BLaER1 treated with 17β-estradiol and CSF1 and Interleukin-3, amounts not matched to agents 10 nM and 100 nM (cell line): ENCODE measurements around the gene TAF3.

Experiments
- H3K27ac ChIP-seq, 11 experiments: shearing (Covaris generic); formaldehyde crosslinking; 2 replicates each; pipeline ENCODE4 v1.8.1; 2022
- H3K27me3 ChIP-seq, 11 experiments: shearing (Covaris generic); formaldehyde crosslinking; 2 replicates each; pipeline ENCODE4 v1.8.1; 2022
- H3K36me3 ChIP-seq, 11 experiments: shearing (Covaris generic); formaldehyde crosslinking; 2 replicates each; pipeline ENCODE4 v1.8.1; 2022
- H3K4me1 ChIP-seq, 10 experiments: shearing (Covaris generic); formaldehyde crosslinking; 2 replicates each; pipeline ENCODE4 v1.8.1; 2022
- H3K4me2 ChIP-seq, 11 experiments: shearing (Covaris generic); formaldehyde crosslinking; 2 replicates each; pipeline ENCODE4 v1.8.1; 2022
- H3K4me3 ChIP-seq, 10 experiments: shearing (Covaris generic); formaldehyde crosslinking; 2 replicates each; pipeline ENCODE4 v1.8.1; 2022
- H3K9ac ChIP-seq, 11 experiments: shearing (Covaris generic); formaldehyde crosslinking; 2 replicates each; pipeline ENCODE4 v1.8.1; 2022
- H3K9me3 ChIP-seq, 11 experiments: shearing (Covaris generic); formaldehyde crosslinking; replicated peaks in 1 of 11; 2 replicates each; pipeline ENCODE4 v1.8.1; 2022
- H4K20me1 ChIP-seq, 11 experiments: shearing (Covaris generic); formaldehyde crosslinking; 2 replicates each; pipeline ENCODE4 v1.8.1; 2022
- Cebpa-rat ChIP-seq, 11 experiments: shearing (Covaris generic); IDR thresholded peaks; 2 replicates each; pipeline ENCODE4 v1.8.1; 2022

TAF3 gene

DNA sequence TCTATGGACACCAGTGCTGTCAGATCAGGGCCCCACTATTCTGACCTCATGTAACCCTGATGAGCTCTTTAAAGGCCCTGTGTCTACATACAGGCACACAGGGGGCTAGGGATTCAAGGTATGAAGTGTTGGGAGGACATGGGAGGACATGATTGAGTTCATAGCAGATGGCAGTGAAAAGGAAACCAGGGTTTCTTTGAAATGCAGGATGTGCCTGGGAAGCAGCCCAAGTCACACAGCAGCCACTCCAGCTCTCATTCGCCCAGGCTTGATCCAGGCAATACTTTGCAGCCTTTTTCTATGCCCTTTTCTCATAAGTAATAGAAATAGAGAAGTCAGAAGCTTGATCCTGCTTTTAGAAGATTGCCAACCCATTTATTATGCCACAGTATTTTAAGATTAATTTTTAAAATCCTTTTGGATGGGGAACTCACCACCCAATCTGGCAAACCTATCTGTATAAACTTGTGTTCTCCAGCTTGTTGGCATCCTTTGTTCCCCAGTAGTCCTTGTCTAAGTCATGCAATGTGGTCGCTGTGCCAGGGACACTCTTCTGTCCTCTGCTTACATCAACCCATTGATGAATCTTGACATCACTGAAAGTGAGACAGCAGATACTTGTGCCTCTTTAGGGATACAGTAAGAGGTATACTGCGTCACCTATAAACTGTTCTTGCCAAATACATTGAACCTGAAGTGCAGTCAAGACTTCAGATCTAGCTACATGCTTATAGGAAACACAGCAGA, 95.0 kb downstream of the TAF3 start:
- Histone ChIP-seq H3K9me3 (peaks cover 0 to 32% (median 13%) of the 10 kb centered on the region in 11 experiments; a peak in 14 of 22 replicates), H3K4me3 (no peak overlapping the region), H3K9ac (no peak overlapping the region), H3K4me1 (no peaks in the 10 kb centered on the region), H3K27me3 (no peaks in the 10 kb centered on the region), H4K20me1 (peaks cover 0 to 39% (median 0%) of the 10 kb centered on the region in 11 experiments; a peak in 4 of 22 replicates), H3K36me3 (peaks cover 0 to 7% (median 0%) of the 10 kb centered on the region in 11 experiments; a peak in 3 of 22 replicates), H3K27ac (no peak overlapping the region), H3K4me2 (no peak overlapping the region)
- no peak for TF ChIP-seq Cebpa-rat (IDR thresholded peaks at IDR 0.05)

DNA sequence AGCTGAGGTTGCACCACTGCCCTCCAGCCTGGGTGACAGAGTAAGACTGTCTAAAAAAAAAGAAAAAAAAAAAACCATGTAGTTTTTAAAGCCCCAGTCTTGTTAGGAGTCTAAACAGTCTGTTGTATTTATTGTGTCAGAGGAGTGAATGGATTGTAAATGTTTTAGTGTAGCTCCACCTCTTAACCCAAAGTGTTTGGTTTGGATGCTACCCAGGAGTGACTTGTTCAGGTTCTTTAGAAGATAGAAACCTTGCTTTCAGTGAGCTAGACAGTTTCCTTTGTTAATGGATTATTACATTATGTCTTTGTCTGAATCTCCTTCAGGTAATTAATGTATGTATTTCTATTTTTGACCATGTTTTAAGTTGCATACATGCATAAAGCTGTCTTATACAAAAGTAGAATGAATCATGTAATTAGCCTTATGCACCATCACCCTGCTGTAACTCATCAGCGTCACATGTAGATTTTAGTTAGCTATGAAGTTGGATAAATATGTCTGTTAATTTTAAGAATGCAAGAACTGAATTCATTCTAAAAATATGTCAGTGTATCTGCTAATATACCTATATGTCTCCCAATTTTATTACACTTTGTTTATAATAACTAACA, 97.7 kb downstream of the TAF3 start:
- no peak overlapping the region for H3K27ac ChIP-seq
- peaks cover 0 to 41% (median 0%) of the 10 kb centered on the region in 11 experiments; a peak in 2 of 22 replicates for H4K20me1 ChIP-seq
- peaks cover 0 to 5% (median 2%) of the 10 kb centered on the region in 10 experiments; a peak in 7 of 20 replicates for H3K4me1 ChIP-seq
- H3K27me3 ChIP-seq = no peaks in the 10 kb centered on the region
- peaks cover 0 to 33% (median 13%) of the 10 kb centered on the region in 11 experiments; a peak in 14 of 22 replicates for H3K9me3 ChIP-seq
- H3K9ac ChIP-seq = no peak overlapping the region
- TF ChIP-seq Cebpa-rat (IDR thresholded peaks at IDR 0.05) = no peak
- peaks cover 0 to 7% (median 0%) of the 10 kb centered on the region in 11 experiments; a peak in 3 of 22 replicates for H3K36me3 ChIP-seq
- no peak overlapping the region for H3K4me3 ChIP-seq
- no peak overlapping the region for H3K4me2 ChIP-seq

DNA sequence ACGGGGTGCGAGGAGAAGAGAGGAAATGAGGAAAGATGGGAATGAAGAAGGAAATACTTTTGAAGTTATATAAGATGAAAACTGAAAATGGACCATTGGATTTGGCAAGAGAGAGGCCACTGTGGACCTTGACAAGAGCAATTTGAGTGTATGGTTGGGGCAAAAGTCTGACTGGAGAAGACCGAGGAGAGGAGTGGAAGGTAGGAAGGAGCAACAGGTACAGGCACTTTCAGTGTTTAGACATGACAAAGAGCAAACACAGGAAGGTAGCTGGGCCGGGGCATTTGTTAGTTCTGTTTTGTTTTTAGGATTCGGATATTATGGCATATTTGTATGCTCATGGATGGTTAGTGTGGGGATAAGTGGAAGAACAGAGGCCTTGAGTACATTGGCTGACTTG, 99.4 kb downstream of the TAF3 start:
- no peak for TF ChIP-seq Cebpa-rat (IDR thresholded peaks at IDR 0.05)
- Histone ChIP-seq H3K9ac (no peak overlapping the region), H3K4me2 (no peak overlapping the region), H3K9me3 (peaks cover 0 to 32% (median 12%) of the 10 kb centered on the region in 11 experiments; a peak in 14 of 22 replicates), H3K4me3 (no peak overlapping the region), H3K27me3 (no peaks in the 10 kb centered on the region), H3K36me3 (peaks cover 0 to 6% (median 0%) of the 10 kb centered on the region in 11 experiments; a peak in 3 of 22 replicates), H3K27ac (no peak overlapping the region), H4K20me1 (peaks cover 0 to 37% (median 0%) of the 10 kb centered on the region in 11 experiments; a peak in 3 of 22 replicates), H3K4me1 (peaks cover 0 to 9% (median 3%) of the 10 kb centered on the region in 10 experiments; a peak in 7 of 20 replicates)

DNA sequence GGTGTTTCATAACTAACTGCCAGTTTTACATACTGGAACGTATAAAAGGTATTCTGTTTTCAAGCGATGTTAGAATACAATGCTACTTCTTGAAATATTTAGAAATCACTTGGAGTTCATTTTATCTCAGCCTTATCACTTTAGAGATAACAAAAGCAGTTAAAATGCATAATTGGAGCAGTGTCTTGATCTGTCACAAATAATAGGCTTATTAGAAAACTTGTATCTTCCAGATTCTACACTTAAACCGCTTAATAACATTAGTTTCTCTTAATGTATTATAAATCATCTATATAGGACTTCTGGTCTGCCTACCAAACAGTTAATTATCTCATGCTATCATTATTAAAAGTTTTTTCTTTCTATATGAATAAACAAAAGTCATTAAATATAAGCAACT, 104.4 kb downstream of the TAF3 start:
- Histone ChIP-seq H3K4me2 (no peak overlapping the region), H3K4me3 (no peak overlapping the region), H3K36me3 (no peaks in the 10 kb centered on the region), H3K27ac (no peak overlapping the region), H3K4me1 (peaks cover 0 to 9% (median 3%) of the 10 kb centered on the region in 10 experiments; a peak in 7 of 20 replicates), H3K9me3 (peaks cover 0 to 7% (median 0%) of the 10 kb centered on the region in 11 experiments; a peak in 4 of 22 replicates), H3K27me3 (no peaks in the 10 kb centered on the region), H3K9ac (no peak overlapping the region), H4K20me1 (peaks cover 0 to 28% (median 0%) of the 10 kb centered on the region in 11 experiments; a peak in 4 of 22 replicates)
- no peak for TF ChIP-seq Cebpa-rat (IDR thresholded peaks at IDR 0.05)

DNA sequence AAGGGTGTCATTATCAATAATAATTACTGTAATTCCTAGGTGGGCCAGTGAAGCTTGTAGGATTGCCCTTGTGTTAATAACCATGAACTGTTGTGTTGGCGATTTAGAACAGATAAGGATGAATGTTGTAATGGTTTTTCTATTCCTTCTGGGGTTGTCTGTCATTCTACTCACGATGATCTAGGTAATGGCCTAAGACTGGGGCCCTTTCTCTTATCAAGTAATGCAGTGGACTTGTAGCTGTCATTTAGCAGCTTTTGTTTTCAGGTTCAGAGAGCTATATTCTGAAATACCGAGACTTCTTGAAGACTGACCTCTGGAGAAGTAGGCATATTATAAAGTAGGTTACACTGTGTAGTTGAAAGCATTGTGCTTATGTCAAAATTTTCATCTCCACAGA, 110.2 kb downstream of the TAF3 start:
- no peaks in the 10 kb centered on the region; a peak in 1 of 22 replicates for H3K36me3 ChIP-seq
- no peaks in the 10 kb centered on the region for H3K9me3 ChIP-seq
- TF ChIP-seq Cebpa-rat (IDR thresholded peaks at IDR 0.05) = no peak
- no peaks in the 10 kb centered on the region for H3K27me3 ChIP-seq
- H4K20me1 ChIP-seq = peaks cover 0 to 15% (median 0%) of the 10 kb centered on the region in 11 experiments; a peak in 4 of 22 replicates
- no peak overlapping the region for H3K27ac ChIP-seq
- H3K4me2 ChIP-seq = no peak overlapping the region
- no peaks in the 10 kb centered on the region for H3K4me1 ChIP-seq
- no peak overlapping the region for H3K9ac ChIP-seq
- no peak overlapping the region for H3K4me3 ChIP-seq

DNA sequence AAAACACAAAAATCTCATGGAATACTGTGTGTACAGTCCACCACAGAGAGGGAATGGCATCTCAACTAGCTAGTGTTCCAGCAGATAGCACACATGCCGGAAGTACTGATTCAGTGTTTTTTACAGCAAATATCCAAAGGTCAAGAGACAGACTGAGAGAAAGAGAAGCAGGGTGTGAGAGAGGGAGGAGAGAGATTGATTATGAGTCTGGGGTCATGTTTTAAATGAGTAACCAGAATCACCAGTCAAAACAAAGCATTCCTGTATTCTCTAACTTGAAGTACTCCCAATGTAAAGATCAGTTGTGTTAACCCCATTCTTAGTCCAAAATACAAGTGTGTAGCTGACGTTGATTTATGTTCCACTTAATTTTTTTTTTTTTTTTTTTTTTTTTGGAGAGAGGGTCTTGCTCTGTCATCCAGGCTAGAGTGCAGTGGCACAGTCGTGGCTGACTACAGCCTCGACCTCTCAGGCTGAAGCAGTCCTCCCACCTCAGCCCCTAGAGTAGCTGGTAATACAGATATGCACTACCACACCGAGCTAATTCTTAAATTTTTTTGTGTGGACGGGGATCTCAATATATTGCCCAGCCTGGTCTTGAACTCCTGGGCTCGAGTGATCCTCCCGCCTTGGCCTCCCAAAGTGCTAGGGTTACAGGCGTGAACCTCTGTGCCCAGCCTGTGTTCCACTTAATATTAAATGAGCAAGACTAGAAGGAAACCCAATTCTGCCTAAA, 114.2 kb downstream of the TAF3 start:
- Histone ChIP-seq H3K4me1 (no peaks in the 10 kb centered on the region), H3K36me3 (peaks cover 0 to 21% (median 8%) of the 10 kb centered on the region in 11 experiments; a peak in 10 of 22 replicates), H3K27ac (no peak overlapping the region), H3K27me3 (no peaks in the 10 kb centered on the region), H4K20me1 (peaks cover 0 to 15% (median 0%) of the 10 kb centered on the region in 11 experiments; a peak in 3 of 22 replicates), H3K9ac (no peak overlapping the region), H3K4me2 (no peak overlapping the region), H3K4me3 (no peak overlapping the region), H3K9me3 (peaks cover 17 to 32% (median 26%) of the 10 kb centered on the region in 11 experiments)
- TF ChIP-seq Cebpa-rat (IDR thresholded peaks at IDR 0.05) = no peak

DNA sequence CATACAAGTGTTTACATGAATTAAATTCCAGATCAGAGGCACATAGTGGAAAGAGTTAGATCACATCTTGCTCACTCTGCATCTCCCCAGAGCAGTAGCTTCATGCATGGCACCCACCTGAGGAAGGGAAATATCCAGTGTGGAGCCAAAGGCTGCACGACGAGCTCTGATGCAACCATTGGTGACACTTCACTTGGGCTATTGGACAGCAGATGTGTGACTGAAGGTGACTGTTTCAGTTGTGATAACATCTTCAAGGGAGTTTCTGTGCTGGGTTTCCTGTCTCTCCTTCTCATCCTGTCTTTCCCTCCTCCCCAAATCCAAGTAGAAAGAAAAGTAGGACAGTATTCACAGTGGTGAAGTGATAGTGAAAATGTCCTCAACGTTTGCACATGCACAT, 115.0 kb downstream of the TAF3 start:
- TF ChIP-seq Cebpa-rat (IDR thresholded peaks at IDR 0.05) = no peak
- Histone ChIP-seq H3K9me3 (peaks cover 20 to 39% (median 31%) of the 10 kb centered on the region in 11 experiments), H3K9ac (no peak overlapping the region), H3K27ac (no peak overlapping the region), H4K20me1 (peaks cover 0 to 15% (median 0%) of the 10 kb centered on the region in 11 experiments; a peak in 3 of 22 replicates), H3K27me3 (no peaks in the 10 kb centered on the region), H3K4me3 (no peak overlapping the region), H3K4me1 (no peaks in the 10 kb centered on the region), H3K4me2 (no peak overlapping the region), H3K36me3 (peaks cover 0 to 22% (median 10%) of the 10 kb centered on the region in 11 experiments; a peak in 10 of 22 replicates)

DNA sequence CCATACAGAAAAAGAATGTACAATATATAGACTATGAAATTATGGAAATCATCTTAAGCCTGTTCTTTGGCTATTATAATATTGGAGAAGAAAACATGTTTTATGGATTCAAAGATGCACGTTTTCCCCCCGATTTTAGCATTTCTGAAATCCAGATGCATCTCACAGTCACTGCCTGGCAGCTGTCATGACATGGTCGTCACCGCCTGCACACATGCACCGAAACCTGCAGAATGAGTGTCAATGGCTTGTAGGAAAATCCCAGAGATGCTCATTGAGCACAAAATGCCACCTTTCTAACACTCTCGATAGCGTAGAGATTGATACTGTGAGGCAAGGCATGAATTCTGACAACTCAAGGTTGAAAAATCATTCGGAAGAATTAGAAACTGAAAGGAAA, 115.5 kb downstream of the TAF3 start:
- H3K4me1 ChIP-seq = no peaks in the 10 kb centered on the region
- H3K9ac ChIP-seq = no peak overlapping the region
- H3K4me2 ChIP-seq = no peak overlapping the region
- peaks cover 0 to 15% (median 0%) of the 10 kb centered on the region in 11 experiments; a peak in 2 of 22 replicates for H4K20me1 ChIP-seq
- peaks cover 0 to 22% (median 10%) of the 10 kb centered on the region in 11 experiments; a peak in 10 of 22 replicates for H3K36me3 ChIP-seq
- peaks cover 20 to 43% (median 33%) of the 10 kb centered on the region in 11 experiments for H3K9me3 ChIP-seq
- H3K4me3 ChIP-seq = no peak overlapping the region
- H3K27me3 ChIP-seq = no peaks in the 10 kb centered on the region
- no peak for TF ChIP-seq Cebpa-rat (IDR thresholded peaks at IDR 0.05)
- no peak overlapping the region for H3K27ac ChIP-seq
